Measurements from ENCODE around the gene SLCO3A1.

Gene SLCO3A1

GRCh38 chr15:91988071-91988470 lies 134.6 kb downstream of the SLCO3A1 start:
- no peak for TF ChIP-seq CTCF (IDR thresholded peaks at IDR 0.05; ENCODE audit: low read depth, low read length)
- TF ChIP-seq EZH2phosphoT487 (IDR thresholded peaks at IDR 0.05; ENCODE audit: low read depth), result no peak
- H3K9ac ChIP-seq (ENCODE audit: low read length), result no peak overlapping the region
- no peaks in the 10 kb centered on the region for H3K4me1 ChIP-seq (ENCODE audit: low read length)
- no peaks in the 10 kb centered on the region for H3K36me3 ChIP-seq (replicated peaks; ENCODE audit: low read depth, low read length)
- H3K4me2 ChIP-seq (ENCODE audit: low read length), result no peak overlapping the region
- H3K27ac ChIP-seq (ENCODE audit: low read length), result no peak overlapping the region
- no peak overlapping the region for H2AFZ ChIP-seq (ENCODE audit: low read depth, low read length)
- no peaks in the 10 kb centered on the region for H3K79me2 ChIP-seq (ENCODE audit: low read length)
- peaks cover 30% of the 10 kb centered on the region for H3K27me3 ChIP-seq (ENCODE audit: low read depth, low read length)
- no peaks in the 10 kb centered on the region for H3K9me3 ChIP-seq (ENCODE audit: insufficient read depth, low read length)
- H4K20me1 ChIP-seq (ENCODE audit: insufficient read depth, low read length), result no peaks in the 10 kb centered on the region
- no peak overlapping the region for H3K4me3 ChIP-seq (ENCODE audit: low read length)

GRCh38 chr15:91988655-91989054 lies 135.1 kb downstream of the SLCO3A1 start:
- no peaks in the 10 kb centered on the region for H4K20me1 ChIP-seq (ENCODE audit: insufficient read depth, low read length)
- no peaks in the 10 kb centered on the region for H3K79me2 ChIP-seq (ENCODE audit: low read length)
- no peak overlapping the region for H3K4me3 ChIP-seq (ENCODE audit: low read length)
- H3K36me3 ChIP-seq (replicated peaks; ENCODE audit: low read depth, low read length), result no peaks in the 10 kb centered on the region
- H3K4me1 ChIP-seq (ENCODE audit: low read length), result no peaks in the 10 kb centered on the region
- H3K4me2 ChIP-seq (ENCODE audit: low read length), result no peak overlapping the region
- H3K9me3 ChIP-seq (ENCODE audit: insufficient read depth, low read length), result no peaks in the 10 kb centered on the region
- H2AFZ ChIP-seq (ENCODE audit: low read depth, low read length), result no peak overlapping the region
- TF ChIP-seq EZH2phosphoT487 (IDR thresholded peaks at IDR 0.05; ENCODE audit: low read depth), result no peak
- no peak for TF ChIP-seq CTCF (IDR thresholded peaks at IDR 0.05; ENCODE audit: low read depth, low read length)
- H3K27me3 ChIP-seq (ENCODE audit: low read depth, low read length), result peaks cover 24% of the 10 kb centered on the region
- no peak overlapping the region for H3K27ac ChIP-seq (ENCODE audit: low read length)
- no peak overlapping the region for H3K9ac ChIP-seq (ENCODE audit: low read length)

- Histone ChIP-seq H3K4me3 (ENCODE audit: low read length) (no peak overlapping the region), H3K27ac (ENCODE audit: low read length) (no peak overlapping the region), H3K27me3 (ENCODE audit: low read depth, low read length) (0 out of 2 replicates have a peak, but pooled peaks cover 16% of the 10 kb centered on the region), H3K9me3 (ENCODE audit: insufficient read depth, low read length) (no peaks in the 10 kb centered on the region), H3K4me1 (ENCODE audit: low read length) (no peaks in the 10 kb centered on the region), H3K4me2 (ENCODE audit: low read length) (no peak overlapping the region), H3K79me2 (ENCODE audit: low read length) (no peaks in the 10 kb centered on the region), H2AFZ (ENCODE audit: low read depth, low read length) (no peak overlapping the region), H3K9ac (ENCODE audit: low read length) (no peak overlapping the region), H4K20me1 (ENCODE audit: insufficient read depth, low read length) (no peaks in the 10 kb centered on the region), H3K36me3 (replicated peaks; ENCODE audit: low read depth, low read length) (no peaks in the 10 kb centered on the region)
- TF ChIP-seq EZH2phosphoT487 (IDR thresholded peaks at IDR 0.05; ENCODE audit: low read depth) (no peak), CTCF (IDR thresholded peaks at IDR 0.05; ENCODE audit: low read depth, low read length) (no peak)
Measured at GRCh38 chr15:91989821-91990220, 136.3 kb downstream of the SLCO3A1 start.

GRCh38 chr15:91992945-91993344 lies 139.4 kb downstream of the SLCO3A1 start:
- no peak overlapping the region for H2AFZ ChIP-seq (ENCODE audit: low read depth, low read length)
- H3K4me3 ChIP-seq (ENCODE audit: low read length), result no peak overlapping the region
- no peaks in the 10 kb centered on the region for H4K20me1 ChIP-seq (ENCODE audit: insufficient read depth, low read length)
- H3K27ac ChIP-seq (ENCODE audit: low read length), result no peak overlapping the region
- H3K9me3 ChIP-seq (ENCODE audit: insufficient read depth, low read length), result no peaks in the 10 kb centered on the region
- no peak for TF ChIP-seq CTCF (IDR thresholded peaks at IDR 0.05; ENCODE audit: low read depth, low read length)
- no peak for TF ChIP-seq EZH2phosphoT487 (IDR thresholded peaks at IDR 0.05; ENCODE audit: low read depth)
- H3K36me3 ChIP-seq (replicated peaks; ENCODE audit: low read depth, low read length), result no peaks in the 10 kb centered on the region
- 0 out of 2 replicates have a peak, but pooled peaks cover 13% of the 10 kb centered on the region for H3K27me3 ChIP-seq (ENCODE audit: low read depth, low read length)
- H3K4me1 ChIP-seq (ENCODE audit: low read length), result no peaks in the 10 kb centered on the region
- no peak overlapping the region for H3K4me2 ChIP-seq (ENCODE audit: low read length)
- no peaks in the 10 kb centered on the region for H3K79me2 ChIP-seq (ENCODE audit: low read length)
- H3K9ac ChIP-seq (ENCODE audit: low read length), result no peak overlapping the region
